ENCODE measurements around the gene NEDD8.

The NEDD8 gene

DNA sequence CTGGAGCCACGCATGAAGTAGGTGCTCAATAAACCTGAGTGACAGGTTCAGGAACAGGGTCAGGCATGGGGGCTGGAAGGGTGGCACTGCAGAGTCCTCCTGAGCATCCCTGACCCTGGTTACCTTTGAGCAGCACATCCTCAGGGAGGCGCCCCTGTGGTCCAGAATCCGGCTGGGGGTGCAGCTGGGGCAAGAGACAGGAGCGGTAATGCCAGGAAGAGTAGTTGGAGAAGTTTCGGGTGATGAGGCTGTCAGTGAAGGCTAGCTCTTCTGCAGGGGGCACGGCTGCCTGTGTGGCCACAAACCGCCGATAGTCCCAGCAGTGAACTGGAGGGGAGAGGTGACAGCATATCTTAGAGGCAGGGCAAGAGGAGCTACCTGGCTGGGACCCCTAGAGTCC lies 37.2 kb upstream of the NEDD8 start:
- TF ChIP-seq, protein P1, sequence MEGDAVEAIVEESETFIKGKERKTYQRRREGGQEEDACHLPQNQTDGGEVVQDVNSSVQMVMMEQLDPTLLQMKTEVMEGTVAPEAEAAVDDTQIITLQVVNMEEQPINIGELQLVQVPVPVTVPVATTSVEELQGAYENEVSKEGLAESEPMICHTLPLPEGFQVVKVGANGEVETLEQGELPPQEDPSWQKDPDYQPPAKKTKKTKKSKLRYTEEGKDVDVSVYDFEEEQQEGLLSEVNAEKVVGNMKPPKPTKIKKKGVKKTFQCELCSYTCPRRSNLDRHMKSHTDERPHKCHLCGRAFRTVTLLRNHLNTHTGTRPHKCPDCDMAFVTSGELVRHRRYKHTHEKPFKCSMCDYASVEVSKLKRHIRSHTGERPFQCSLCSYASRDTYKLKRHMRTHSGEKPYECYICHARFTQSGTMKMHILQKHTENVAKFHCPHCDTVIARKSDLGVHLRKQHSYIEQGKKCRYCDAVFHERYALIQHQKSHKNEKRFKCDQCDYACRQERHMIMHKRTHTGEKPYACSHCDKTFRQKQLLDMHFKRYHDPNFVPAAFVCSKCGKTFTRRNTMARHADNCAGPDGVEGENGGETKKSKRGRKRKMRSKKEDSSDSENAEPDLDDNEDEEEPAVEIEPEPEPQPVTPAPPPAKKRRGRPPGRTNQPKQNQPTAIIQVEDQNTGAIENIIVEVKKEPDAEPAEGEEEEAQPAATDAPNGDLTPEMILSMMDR (IDR thresholded peaks at IDR 0.05) = no peak

DNA sequence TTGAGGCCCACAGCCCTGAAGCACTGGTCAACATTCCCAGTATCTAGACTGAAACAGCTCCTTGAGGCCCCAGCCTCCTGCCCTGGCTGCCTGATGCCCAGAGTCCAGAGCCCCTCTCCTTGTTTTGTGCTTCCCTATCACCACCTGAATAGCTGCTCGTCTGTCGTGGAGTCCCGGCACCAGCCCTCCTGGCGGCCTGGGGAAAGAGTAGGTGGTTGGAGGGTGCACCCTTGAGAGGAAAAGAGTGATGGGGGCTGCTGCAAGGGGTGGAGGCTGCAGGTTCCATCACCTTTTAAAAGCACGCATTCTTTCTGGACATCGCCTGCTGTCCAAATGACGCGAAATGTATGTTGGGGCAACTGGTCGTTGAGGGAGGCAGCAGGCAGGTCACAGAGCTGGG lies 36.1 kb upstream of the NEDD8 start:
- TF ChIP-seq, protein P1 (IDR thresholded peaks at IDR 0.05) = no peak

DNA sequence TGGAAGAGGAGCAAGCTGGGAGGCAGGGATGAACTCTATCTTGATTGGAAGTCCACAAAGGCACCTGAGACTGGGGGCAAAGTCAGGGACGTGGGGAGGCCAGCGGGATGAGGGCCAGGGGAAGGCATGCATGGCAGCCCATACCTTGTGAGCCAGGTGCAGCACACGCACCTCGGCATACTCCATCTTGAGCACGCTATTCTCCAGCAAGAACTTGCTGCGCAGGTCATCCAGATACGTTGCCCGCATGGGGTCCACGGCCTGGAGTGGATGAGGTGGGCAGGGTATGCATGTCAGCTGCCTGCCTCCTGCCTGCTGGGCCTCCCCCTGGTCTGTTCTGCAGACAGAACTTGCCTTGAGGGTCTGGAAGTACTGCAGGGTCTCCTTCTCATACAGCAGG lies 35.3 kb upstream of the NEDD8 start:
- TF ChIP-seq, protein P1 (IDR thresholded peaks at IDR 0.05) = no peak

DNA sequence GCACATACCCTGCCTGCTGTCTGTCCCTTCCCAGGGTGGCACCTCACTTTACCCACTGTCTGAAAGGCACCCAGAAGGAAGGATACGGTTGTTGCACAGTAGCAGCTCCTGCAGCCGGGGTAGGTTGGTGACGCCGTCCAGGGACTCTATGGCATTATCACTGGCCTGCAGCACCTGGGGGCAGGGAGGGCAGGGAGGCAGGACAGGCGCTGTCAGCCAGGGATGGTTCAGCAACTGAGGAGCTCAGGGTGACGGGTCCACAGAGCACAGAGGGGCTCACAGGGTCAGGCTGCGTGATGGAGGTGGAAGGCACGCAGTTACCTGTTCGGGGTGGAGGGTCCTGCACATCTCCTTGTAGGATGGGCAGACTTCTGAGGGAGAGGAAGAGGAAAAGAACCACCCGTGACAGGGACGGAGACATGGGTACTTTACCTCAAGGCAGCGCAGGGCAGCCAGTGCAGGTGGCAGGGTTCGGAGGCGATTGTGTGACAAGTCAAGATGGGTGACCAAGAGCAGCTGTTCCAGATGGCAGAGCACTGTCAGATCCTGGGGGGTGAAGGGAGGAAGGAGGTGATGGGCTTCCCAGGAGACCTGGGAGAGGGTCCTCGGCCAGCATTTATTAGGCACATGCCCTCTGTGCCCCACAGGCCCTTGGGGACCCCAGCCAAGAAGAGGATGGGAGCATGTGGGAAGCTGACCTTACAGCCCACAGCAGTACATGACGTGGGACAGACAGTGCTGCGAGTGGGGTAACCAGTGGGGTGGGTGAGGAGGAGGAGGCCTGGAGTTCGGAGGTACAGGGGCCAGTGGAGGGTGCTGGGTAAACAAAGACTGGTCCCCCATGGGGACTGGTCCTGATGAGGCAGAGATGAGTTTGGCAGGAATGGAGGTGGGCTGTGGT lies 34.4 kb upstream of the NEDD8 start:
- TF ChIP-seq, protein P1 (IDR thresholded peaks at IDR 0.05) = no peak

DNA sequence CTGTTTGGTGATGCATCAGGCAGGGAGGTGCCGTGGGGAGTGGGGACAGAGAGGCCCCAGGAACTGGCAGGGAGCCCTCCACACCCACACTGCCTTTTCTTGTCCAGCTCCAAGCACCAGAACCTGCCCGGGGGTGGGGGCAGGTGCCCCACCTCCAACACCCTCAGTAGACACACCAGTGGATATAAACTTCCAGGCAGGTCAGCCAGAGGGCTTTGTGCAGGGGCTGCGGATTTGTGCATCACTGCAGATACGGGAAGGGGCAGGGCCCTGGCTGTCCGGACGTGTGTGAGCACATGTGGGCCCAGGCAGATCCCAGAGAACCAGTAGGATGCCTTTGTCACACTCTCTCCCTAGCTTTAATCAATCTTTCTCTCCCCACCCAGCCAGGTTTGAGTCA lies 32.1 kb upstream of the NEDD8 start:
- TF ChIP-seq, protein P1 (IDR thresholded peaks at IDR 0.05) = no peak

DNA sequence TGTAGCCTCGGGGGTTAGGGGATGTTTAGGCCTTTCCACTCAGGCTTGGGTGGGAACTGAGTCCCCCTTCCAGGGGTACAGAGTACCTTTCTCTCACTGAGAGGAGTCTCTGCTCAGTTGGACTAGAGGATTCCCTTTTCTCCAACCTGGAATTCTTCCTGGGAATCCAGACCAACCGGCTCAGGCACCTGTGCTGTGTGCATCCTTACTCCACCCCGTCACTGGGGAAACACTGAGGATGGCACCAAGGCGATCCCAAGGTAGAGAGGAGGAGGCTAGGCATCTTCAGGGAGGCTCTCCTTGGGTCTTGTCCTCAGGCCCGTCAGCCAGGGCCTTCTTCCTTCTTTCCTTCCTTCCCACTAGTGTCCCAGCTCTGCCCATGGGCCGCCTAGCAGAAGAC lies 31.7 kb upstream of the NEDD8 start:
- TF ChIP-seq, protein P1 (IDR thresholded peaks at IDR 0.05) = no peak

DNA sequence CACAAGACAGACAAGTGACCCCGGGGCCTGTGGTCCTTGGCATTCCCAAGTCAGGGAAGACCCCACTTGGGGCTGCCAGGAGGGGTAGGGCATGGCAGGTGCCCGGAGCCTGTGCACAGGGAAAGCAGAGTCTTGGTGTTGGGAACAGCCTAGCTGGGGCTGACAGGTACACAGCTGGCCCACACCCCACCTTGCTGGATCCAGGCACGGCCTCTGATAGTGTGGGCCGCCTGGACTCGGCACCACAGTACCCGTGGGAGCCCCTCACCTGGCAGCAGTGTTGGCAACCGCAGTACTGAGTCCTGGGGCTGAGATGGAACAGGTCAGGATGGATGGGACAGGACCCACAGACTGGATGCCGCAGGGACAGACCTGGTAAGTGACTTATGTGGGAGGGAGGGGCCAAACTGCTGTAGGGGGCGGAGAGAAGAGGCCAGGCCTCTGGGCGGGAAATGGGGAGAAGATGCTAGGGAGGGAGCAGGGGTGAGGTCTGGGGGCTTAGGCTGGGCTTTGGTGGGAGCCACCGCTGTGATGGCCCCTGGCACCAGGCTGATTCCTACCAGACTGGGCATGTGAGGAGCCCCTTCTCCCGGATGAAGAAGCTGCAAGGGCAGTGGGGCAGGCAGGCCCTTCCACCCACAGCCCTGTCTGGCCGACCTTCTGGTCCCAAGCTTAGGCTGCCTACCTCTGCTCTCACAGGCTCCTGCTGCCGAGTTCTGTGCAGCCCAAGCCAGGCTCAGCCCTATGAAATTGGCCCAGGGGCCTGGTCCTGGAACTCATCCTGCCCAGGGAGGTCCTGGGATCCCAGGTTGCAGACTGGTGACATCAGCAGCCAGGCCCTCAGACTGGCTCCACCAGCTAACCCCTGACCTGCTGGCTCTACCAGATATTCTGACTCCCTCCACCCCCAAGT lies 30.9 kb upstream of the NEDD8 start, which contains the start of gene TGM1:
Gene TGM1, minus strand, starts transcription at position 357 of the 913 bp plus-strand sequence. CDS start 825 bp downstream, outside the sequence.
- TF ChIP-seq, protein P1 (IDR thresholded peaks at IDR 0.05) = no peak

All from LNCAP (cell line).